Stimulated activated CD4-positive, alpha-beta T cell treated with anti-CD3 and anti-CD28 coated beads, TNF-alpha, amount 100 ng/mL, for 24 hours (primary cell): ENCODE measurements around the gene SLC12A7.
A peak's percentile ranks its signal among the peaks of the same experiment; 100 is the strongest.

ENCODE experiments used
- DNase-seq, 3 experiments: peaks; one replicate each; pipeline ENCODE4 v3.0.0-alpha.2; 2020; ENCODE audit warnings: low read depth in 3 of 3

SLC12A7 gene

DNA sequence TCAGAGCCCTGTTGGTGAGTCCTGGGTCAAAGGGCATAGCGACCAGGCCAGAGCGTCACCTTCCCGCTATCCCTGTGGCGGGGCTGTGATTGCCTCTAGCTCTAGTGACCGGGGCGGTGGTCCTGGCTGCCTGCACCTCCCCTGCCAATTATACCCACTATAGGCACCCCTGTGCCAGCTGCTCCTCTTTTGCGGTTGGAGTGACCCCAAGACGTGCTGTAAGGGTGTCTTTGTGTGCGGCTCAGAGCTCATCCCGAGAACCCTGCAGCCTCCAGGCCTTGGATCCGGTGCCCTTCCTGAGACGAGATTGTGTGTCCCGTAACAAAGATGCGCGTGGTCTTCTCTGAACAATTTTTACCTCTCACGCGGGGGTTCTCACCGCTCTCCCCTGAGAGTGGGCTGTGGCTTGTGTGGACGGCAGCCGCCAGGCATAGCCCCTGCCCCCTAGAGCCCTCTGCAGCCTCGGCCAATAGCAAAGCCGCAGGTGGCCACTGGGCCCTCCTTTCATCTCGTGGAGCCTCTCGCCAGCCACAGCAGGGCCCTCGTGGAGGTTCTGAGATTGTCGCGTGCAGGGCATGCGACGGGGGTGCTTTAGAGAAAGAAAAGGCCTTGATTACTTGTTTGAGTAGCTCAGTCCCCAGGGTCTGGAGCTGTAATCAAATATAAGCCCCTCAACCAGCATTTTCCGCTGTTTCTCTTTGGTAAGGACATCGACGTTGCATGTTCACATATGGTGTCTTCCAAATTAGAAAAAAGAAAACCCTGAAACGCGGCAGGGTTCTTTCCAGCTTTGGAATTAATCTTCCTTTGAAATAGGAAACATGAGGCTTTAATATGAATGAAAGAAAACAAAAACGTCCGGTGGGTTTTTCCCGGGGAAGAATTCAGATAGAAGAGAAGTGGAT, 92.6 kb downstream of the SLC12A7 start:
- no peak for DNase-seq

DNA sequence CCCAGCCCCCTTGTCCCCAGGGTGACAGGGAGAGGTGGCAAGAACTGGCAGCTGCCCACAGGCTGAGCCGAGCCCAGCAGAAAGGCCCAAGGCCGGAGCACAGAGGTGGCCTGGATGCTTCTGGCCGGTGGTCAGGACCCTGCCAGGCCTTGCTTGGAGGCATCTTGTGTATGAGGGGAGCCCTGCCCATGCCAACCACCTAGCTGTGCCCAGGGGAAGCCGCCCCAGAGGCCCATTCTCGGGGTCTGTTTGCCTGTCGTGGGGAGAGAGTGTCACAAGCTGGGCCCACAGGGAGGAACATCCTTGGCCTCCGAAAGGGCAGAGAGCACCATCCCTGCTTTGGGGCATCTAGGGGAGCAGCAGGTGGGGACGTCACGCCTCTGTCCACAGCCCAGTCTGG, 93.3 kb downstream of the SLC12A7 start:
- DNase-seq: no peak

DNA sequence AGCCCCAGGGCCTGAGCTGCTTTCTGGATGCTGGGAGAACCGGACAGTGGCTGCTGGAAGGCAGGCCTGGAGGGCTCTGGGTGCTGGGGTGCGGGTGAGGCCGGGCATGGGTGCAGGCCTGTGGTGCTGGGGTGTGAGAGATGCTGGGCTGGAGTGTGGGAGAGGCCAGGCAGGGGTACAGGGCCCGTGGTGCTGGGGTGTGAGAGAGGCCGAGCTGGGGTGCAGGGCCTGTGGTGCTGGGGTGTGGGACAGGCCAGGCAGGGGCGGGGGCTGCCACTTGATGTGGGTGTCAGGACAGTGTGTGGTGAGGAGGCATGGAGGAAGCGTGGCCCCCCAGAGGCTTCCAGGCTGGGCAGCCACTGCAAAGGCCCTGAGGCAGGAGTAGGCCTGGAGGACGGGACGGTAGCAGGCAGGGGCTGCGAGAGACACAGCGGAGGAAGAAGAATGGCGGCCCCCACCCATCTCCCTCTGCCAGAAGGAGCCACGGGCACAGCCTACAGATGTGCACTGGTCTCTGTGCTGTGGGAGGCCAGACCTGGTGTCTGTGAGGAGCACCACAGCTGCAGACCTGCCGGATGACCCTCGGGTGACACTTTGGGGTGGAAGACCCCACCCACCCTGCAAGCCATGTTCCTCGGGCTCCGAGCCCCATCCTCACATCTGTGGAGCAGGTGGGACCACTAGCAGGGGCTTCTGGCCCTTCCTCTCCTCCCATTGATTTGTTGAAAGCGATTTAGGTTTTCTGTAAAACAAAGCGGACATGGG, 94.0 kb downstream of the SLC12A7 start:
- DNase-seq: no peak

DNA sequence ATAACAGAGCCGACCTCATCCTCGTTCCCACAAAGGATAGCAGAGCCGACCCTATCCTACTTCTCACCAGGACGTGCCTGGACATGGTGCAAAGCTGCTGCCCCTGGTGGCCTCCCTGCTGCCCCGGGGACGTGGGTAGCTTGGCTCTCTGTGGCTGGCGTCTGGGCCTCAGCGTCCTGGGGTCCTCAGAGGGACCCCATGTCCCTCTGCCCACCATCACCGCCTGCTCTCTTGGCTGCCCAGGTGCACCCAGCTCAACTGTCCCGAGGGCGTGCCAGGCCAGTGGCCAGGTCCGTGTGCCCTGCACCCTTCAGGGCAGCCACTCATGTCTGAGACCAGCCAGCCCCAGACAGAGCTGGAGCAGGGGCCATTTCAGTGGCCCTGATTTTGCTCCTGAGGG, 94.8 kb downstream of the SLC12A7 start:
- DNase-seq: no peak

DNA sequence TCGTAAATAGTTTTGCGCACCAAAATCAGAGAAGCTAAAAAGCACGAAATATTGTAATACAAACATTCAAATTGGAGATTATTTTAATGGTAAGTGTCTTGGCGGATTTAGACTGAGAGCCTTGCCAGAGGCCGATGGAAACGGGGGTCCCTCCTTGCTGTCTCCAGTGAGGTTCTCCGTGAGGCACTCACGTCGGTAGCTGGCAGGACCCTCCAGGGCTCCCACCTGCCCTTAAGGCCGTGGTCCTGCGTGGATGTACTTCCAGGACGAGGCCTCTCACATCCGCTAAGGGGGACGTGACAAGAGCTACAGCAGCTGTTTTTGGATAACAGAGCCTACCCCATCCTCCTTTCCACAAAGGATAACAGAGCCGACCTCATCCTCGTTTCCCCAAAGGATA, 95.4 kb downstream of the SLC12A7 start:
- no peak for DNase-seq

DNA sequence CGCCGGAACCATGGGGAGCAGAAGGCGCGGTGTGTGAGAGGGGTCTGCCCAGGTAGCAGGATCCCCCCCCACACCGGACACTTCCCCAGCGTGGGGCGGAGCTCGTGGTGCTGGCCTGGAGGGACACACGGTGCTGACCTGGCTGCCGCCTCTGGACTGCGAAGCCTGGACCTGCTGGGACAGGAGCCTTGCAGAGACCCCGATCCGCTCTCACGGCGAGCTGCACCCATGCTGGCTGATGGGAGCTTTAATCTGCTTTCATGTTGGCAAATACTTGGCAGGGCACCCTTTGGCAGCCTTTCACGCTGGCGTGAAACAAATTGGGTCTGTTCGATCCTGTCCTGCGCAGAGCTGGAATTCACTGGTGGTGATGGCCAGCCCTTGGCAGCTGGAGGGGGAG, 95.8 kb downstream of the SLC12A7 start:
- no peak for DNase-seq

DNA sequence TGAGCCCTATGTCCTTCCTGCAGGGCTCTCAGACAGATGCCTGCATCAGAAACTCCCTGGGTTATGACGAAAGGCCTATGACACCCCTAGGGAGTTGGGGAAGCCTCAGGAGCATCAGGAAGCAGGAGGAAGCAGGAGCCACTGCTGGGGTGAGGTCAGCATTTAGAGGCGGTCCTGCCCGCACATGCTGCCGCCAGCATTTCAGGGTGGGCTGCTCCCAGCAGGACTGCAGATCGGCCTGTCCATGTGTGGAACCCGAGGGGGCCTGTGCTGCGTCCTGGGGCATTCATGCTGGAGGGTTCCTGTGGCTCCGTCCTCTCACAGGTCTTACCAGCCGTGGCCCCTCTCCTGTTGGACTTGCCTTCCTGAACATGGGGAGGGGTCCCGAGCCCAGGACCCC, 96.4 kb downstream of the SLC12A7 start:
- DNase-seq: no peak

DNA sequence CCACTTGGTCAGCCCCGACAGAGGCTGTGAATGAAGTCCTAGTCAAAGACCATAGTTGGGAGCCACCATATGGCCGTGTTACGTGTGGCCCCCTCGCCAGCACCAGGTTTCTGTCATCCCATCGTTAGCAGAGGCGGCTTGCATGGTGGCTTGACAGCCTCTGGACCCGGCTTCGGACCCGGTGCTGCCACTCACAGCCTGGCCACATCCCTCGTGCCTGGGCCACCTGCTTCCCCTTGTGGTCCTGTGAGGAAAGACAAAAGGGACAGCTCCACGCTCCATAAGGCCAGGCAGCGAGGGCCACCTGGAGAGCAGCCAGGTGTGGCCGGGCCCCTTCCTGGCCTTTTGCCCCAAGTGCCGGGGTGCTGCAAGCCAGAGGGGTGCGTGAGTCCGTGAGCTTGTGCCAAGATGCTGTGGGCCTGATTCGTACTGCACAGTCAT, 97.1 kb downstream of the SLC12A7 start:
- no peak for DNase-seq

DNA sequence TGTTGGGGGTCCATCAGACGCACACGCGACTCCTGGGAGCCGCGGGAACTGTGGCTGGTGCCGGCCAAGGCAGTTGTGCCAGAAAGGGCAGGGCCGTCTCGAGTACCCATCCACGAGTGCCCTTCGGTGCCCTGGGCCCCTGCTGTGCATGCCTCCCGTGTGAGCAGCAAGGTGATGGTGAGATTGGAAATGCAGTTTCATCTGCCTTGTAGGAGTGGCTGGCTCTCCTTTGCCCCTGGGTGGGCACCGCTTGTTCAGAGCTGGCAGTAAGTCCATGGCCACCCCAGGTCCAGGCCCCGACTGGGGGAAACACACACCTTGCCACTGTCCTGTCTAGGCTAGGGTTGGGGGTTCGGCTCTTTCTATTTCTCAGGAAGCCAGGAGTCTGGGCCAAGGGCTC, 97.5 kb downstream of the SLC12A7 start:
- no peak for DNase-seq

DNA sequence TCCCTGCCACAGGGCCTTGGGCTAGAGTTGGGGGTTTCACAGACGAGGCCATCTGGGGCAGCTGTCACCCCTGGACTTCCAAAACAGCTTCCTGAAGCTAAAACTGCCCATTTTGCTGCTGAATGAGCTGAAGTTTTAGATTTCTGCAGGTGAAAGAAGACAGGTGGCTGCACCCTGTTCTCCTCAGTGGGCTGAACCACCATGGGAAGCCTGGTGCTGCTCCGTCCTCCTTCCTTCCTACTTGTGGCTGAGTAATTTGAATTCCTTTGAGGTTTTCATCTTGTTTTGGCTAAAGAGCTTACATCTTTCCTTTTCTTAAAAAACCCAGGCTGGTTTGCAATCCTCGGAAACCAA, 97.9 kb downstream of the SLC12A7 start:
- no peak for DNase-seq

DNA sequence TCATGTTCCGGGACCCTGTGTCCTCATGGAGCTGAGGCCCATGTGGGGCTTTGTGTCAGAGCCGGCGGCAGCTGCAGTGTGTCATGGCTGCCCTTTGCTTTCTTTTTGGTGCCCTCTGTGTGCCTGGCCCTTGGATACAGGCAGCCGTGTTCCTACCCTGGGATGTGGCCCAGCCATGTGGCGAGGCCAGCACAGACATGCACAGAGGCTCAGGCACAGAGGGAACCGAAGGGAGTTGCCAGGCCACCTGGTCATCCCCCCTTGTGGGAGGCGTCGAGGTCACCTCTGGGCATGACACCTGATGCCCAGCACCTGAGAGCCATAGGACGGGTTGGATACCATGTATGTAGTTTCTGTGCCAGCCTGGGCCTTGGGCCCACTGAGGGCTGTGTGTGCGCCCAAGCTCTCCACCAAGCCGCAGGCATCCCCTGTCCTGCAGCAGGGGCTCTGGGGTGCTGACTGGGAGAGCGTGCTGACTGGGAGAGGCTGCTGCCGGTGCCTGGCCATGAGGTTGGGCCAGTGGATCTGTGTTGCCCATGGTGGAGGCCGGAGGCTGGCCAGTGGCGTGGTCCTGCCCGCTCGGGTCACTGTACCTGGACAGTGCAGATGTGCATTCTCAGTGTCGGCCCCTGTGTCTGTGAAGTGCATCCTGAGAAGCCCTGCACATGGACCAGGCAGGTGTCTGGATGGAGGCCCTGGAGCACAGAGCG, 98.5 kb downstream of the SLC12A7 start:
- DNase-seq: no peak

DNA sequence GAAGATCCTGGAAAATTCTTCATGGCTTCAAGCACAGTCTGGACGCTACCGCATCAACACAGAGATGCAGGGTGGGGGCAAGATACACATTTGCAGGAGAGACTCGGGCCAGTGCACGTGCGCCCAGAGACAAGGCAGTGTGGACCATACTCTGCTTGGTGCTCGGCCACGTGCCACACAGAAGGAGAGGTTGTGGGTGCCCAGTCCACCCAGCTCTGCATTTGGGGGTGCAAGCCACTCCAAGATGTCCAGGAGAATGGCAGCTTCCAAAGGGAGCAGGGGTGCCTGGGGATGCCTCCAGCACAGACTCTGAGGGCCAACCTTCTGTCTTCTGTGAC, 99.0 kb downstream of the SLC12A7 start:
- DNase-seq: no peak

DNA sequence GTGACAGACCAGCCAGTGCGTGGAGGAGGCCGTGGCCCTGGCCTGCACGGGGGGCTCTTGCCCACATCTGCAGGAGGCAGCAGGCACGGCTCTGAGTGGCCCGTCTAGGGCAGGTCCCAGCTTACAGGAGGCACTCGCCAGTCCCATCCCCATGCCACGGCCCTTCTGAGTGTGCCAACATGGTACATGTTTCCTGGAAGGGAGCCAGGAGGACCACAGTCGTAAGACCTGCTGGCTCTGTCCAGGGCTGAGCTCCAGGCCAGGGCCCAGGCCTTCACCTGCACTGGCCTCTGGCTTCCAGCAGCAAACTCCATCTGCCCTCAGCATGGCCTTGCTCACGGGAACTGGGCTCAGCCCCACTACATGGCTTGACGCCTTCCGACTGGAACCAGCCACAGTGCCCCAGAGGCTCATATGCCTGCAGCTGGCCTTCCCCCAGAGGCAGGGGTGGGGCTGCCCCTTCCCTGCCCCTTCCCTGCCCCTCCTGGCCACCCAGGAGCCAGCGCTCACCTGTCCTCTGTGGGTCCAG, 99.5 kb downstream of the SLC12A7 start:
- no peak for DNase-seq

DNA sequence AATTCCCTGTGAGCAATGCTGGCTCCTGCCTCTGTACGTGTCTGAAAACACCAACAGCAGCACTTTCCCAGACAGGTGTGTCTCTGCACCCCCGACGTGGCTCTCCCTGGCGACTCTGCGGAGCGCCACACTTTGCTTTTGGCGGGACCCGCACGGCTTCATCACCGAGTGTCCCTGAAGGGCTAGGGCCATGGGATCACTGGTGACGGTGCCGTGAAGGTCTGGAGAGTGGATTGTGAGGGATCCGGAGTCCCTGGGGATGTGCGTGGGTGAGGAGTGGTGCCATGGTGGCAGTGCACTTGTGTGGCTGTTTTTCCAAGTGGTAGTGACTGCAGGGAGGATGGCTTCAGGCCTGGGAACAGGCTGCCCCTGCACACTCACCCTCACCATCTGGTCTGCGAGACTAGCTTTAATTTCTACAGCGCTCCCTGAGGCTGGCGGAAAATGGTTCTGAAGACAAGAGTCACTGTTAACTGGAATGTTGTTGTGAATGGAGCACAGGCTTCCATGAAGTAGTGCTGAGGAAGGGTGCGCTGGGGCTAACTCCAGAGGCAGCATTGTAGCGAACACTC, 100.0 kb downstream of the SLC12A7 start:
- no peak for DNase-seq

DNA sequence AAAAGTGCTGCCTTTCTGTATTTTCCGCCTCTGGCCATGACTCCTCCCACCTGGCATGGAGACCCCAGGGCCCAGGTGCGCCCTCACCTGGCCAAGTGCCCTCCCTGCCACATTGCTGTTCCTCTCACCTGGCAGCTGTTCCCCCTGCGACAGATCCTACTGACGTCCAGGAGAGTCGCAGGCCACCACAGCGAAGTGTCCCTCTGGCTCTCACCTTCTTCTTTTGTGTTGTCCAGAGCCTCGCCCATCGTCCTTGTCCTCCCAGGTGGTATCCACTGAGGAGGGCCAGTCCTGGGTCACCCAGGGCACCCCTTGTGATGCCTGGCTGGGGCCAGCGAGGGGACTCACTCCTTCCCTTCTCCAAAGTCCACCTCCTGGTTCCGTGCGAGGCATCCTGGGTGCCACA, 100.6 kb downstream of the SLC12A7 start:
- DNase-seq: peak in 1 of 3 experiments; percentile 60

DNA sequence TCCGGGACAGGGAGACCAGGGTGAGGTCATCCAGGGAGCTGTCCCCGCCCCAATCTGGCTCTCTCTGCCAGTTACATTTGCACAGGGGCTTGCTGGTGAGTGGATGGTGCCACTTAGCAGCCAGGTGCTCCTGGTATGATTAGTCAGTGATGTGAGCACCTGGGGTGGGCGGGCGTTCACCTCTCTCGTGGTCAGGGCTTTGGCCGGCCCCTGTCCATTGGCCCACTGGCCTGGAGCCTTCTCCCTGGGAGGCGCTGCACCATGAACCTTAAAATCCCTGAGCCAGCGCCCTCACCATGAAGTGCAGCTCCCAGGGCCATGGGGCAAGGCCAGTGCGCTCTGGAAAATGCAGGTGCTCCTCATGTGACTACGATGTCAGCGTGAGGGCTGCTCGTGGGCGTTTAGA, 101.2 kb downstream of the SLC12A7 start:
- DNase-seq: no peak

DNA sequence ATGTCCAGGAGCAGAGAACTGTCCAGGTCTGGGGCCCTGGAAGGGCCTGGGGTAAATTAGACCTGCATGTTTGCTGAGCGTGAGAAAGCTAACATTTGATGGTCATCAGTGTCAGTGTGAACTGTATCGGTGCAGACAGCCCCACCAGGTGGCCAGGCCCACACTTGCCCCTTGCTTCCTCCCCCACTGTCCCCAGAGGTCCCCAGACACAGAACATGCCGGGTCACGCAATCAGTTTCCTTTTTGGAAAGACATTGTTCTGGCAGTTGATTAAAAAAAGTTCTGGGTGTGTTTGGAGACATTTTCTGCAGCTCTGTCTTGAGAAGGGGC, 101.7 kb downstream of the SLC12A7 start:
- no peak for DNase-seq

DNA sequence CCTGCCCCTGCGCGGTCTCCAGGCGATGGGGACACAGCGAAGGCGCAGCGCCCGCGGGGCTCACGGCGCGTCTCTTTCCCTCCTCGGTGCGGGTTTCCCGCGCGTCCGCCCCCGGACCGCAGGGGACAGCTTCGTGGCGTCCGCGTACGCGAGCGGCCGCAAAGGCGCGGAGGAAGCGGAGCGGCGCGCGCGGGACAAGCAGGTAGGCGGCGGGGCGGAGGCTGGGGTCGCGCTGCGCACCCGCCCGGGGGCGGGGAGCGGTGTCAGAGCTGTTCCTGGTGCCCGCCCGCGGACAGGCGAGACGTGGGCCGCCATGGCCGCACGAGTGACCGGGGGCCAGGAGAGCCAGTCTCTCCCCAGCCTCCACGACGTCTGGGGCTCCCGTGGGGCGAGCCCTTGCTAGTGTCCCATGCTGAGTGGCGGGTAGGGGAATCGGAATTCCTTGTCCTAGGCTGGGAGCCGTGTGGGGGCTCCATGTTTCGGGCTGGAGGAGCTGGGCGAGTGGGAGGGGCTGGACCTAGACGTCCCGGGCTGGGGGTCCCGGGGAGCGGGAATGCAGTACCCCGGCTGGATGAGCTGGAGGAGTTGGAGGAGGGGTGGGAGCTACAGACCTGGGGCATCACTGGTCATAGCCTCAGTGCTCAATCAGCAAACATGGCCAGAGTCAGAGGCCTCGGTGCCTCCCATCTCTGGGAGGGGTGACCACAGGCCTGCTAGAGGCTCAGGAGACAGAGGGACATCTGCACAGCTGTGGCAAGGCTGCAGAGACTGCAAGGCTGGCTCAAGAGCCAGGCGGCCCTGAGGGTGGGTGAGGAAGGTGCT, 102.3 kb downstream of the SLC12A7 start:
- no peak for DNase-seq

DNA sequence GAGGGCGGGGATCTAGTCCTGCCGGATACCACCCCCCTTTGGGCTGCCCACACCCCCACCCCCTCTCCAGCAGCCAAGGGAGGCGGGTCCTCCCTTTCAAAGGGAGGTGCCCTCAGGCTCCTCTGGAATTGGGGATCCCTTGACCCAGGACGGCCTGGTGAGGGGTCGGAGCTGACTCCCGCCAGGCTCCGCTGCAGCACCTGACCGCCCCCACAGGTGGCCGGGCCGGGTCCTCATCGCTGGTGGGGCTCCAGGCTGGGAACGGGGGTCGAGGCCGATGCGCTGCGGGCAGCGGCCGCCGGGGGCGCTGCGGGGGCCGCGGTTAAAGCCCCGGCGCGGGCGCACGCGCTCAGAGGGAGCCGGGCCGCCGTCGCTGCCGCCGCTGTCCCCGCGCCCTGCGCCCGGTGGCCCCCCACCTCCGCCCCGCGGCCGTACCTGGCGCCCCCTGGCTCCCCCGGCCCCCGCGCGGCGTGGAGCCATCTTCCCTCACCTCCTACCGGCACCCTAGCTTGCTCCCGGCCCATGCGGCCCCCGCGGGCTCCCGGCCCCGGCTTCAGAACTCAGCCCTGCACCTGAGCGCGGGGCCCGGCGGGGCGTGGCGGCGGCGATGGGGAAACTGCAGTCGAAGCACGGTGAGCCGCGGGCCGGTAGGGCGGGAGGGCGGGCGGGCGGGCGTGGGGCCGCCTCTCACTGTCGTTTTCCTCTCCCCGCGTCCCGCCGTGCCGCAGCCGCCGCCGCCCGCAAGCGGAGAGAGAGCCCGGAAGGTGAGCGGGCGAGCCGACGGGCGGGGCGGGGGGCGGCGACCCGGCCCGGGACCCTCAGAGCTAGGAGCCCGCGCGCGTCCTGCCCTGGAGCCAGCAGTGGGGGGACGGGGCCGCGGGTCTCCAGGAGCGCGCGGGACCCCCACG, 103.2 kb downstream of the SLC12A7 start, which contains the start of gene NKD2:
Gene NKD2 (plus strand): TSS at position 352 of the 908 bp plus-strand sequence. CDS start 256 bp downstream, at position 608.
- DNase-seq: peak in 1 of 3 experiments; percentile 38
